GM23338 (cell line): ENCODE data around the gene FBXW7. TPM values are rescaled to one million over a fixed set of nuclear protein-coding genes. Genes with fewer than 3 reads are reported as not detected.

ENCODE experiments used
- ATAC-seq: fragments of 200-7000 bp; cut with Tn5 transposase; 3 replicates; pipeline ENCODE4 v1.9.1; 2020
- DNase-seq: peaks from one replicate; pipeline ENCODE4 v3.0.0-alpha.2; 2015; ENCODE audit warnings: low spot score
- H2AFZ ChIP-seq: fragments of 200-600 bp; sonication (generic); 2 replicates; pipeline ENCODE4 v1.8.0; 2016; ENCODE audit warnings: antibody characterized with exemption, mild to moderate bottlenecking, moderate library complexity
- H3F3A ChIP-seq: fragments of 200-600 bp; sonication (generic); replicated peaks from 2 replicates; pipeline ENCODE4 v1.8.0; 2017; ENCODE audit warnings: antibody characterized with exemption, mixed run types, low read depth
- H3K27ac ChIP-seq: fragments of 200-600 bp; sonication (generic); 2 replicates; pipeline ENCODE4 v1.6.1; 2016; ENCODE audit warnings: low read depth
- H3K27me3 ChIP-seq: fragments of 200-600 bp; sonication (generic); 2 replicates; pipeline ENCODE4 v1.8.0; 2016; ENCODE audit warnings: mild to moderate bottlenecking, mixed run types, moderate library complexity; ENCODE audit not compliant: insufficient read depth
- H3K36me3 ChIP-seq: fragments of 200-600 bp; sonication (generic); 2 replicates; pipeline ENCODE4 v1.8.0; 2016; ENCODE audit warnings: mild to moderate bottlenecking; ENCODE audit not compliant: insufficient read depth
- H3K4me1 ChIP-seq: fragments of 200-600 bp; sonication (generic); 2 replicates; pipeline ENCODE4 v1.8.0; 2016; ENCODE audit warnings: mild to moderate bottlenecking, moderate library complexity; ENCODE audit not compliant: insufficient read depth
- H3K4me2 ChIP-seq: fragments of 200-600 bp; sonication (generic); 2 replicates; pipeline ENCODE4 v1.7.1; 2017; ENCODE audit warnings: mixed run types
- H3K4me3 ChIP-seq: fragments of 200-600 bp; sonication (generic); 2 replicates; pipeline ENCODE4 v1.6.1; 2016; ENCODE audit warnings: mixed run types
- H3K79me2 ChIP-seq: fragments of 200-600 bp; sonication (generic); replicated peaks from 2 replicates; pipeline ENCODE4 v1.8.0; 2017; ENCODE audit warnings: mild to moderate bottlenecking; ENCODE audit not compliant: insufficient read depth
- H3K9me2 ChIP-seq: fragments of 200-600 bp; sonication (generic); 2 replicates; pipeline ENCODE4 v1.8.0; 2017; ENCODE audit not compliant: insufficient read depth
- H4K20me1 ChIP-seq: fragments of 200-600 bp; sonication (generic); replicated peaks from 2 replicates; pipeline ENCODE4 v1.8.0; 2017; ENCODE audit warnings: mild to moderate bottlenecking; ENCODE audit not compliant: insufficient read depth
- H3K27ac Mint-ChIP-seq: 2 replicates; pipeline ENCODE4 v1.8.0; 2020; ENCODE audit warnings: inconsistent platforms, mild to moderate bottlenecking, moderate library complexity, mixed read lengths
- H3K27me3 Mint-ChIP-seq: 3 replicates; pipeline ENCODE4 v1.8.0; 2022; ENCODE audit warnings: low read depth, mild to moderate bottlenecking, moderate library complexity, mixed read lengths, inconsistent platforms; ENCODE audit not compliant: insufficient read depth, poor library complexity
- H3K36me3 Mint-ChIP-seq: 3 replicates; pipeline ENCODE4 v1.8.0; 2021; ENCODE audit warnings: low read depth, mild to moderate bottlenecking, inconsistent platforms, moderate library complexity, mixed read lengths
- H3K4me1 Mint-ChIP-seq: 3 replicates; pipeline ENCODE4 v1.8.0; 2020; ENCODE audit warnings: mild to moderate bottlenecking, inconsistent platforms, mixed read lengths
- H3K4me3 Mint-ChIP-seq: 3 replicates; pipeline ENCODE4 v1.8.0; 2021; ENCODE audit warnings: moderate library complexity, mild to moderate bottlenecking, inconsistent platforms, mixed read lengths
- H3K9me3 Mint-ChIP-seq: 3 replicates; pipeline ENCODE4 v1.8.0; 2020; ENCODE audit warnings: moderate library complexity, mild to moderate bottlenecking, inconsistent platforms, mixed read lengths
- CREB1 ChIP-seq: fragments of 250-450 bp; sonication (Bioruptor Pico); IDR thresholded peaks from 2 replicates; pipeline ENCODE4 v1.5.0; 2020; ENCODE audit warnings: low read depth, mild to moderate bottlenecking, moderate library complexity
- EZH2 ChIP-seq: fragments of 200-600 bp; sonication (generic); IDR thresholded peaks from one replicate; pipeline ENCODE4 v1.8.0; 2017; ENCODE audit warnings: antibody characterized with exemption, mild to moderate bottlenecking, low read depth; ENCODE audit not compliant: unreplicated experiment
- JUNB ChIP-seq: IDR thresholded peaks from one replicate; pipeline ENCODE4 v1.6.1; 2016; ENCODE audit warnings: antibody characterized with exemption; ENCODE audit not compliant: unreplicated experiment
- NANOG ChIP-seq: IDR thresholded peaks from 2 replicates; pipeline ENCODE4 v1.6.1; 2016; ENCODE audit warnings: antibody characterized with exemption, borderline replicate concordance
- POLR2AphosphoS5 ChIP-seq: IDR thresholded peaks from 2 replicates; pipeline ENCODE4 v1.6.1; 2016; ENCODE audit warnings: antibody characterized with exemption, low read depth
- STAT1 ChIP-seq: IDR thresholded peaks from one replicate; pipeline ENCODE4 v1.6.1; 2016; ENCODE audit warnings: antibody characterized with exemption; ENCODE audit not compliant: unreplicated experiment
- ZNF114 ChIP-seq: fragments of 250-450 bp; sonication (Bioruptor Pico); IDR thresholded peaks from 2 replicates; pipeline ENCODE4 v1.5.0; 2020; ENCODE audit warnings: mild to moderate bottlenecking, moderate library complexity
- polyA plus RNA-seq: library from polyadenylated mRNA; unstranded; fragments of >200 nt; fragmentation: Nextera tagmentation; extraction: Ambion mirVana; gene quantifications from 2 replicates; pipeline ENCODE4 v1.2.1, GENCODE V29; 2016
- total RNA-seq: library from RNA; depleted of rRNA; stranded (reverse); fragments of >200 nt; shearing (Covaris generic); gene quantifications from 2 replicates; pipeline ENCODE4 v1.2.3, GENCODE V29; 2014
- TF ChIP-seq, protein P1 (sequence below): fragments of 250-450 bp; sonication (Bioruptor Pico); IDR thresholded peaks from 2 replicates; pipeline ENCODE4 v1.5.0; 2020; ENCODE audit warnings: mild to moderate bottlenecking, moderate library complexity
- TF ChIP-seq, protein P2 (sequence below): IDR thresholded peaks from one replicate; pipeline ENCODE4 v1.6.1; 2018; ENCODE audit warnings: antibody characterized with exemption; ENCODE audit not compliant: unreplicated experiment
- TF ChIP-seq, protein P3 (sequence below): IDR thresholded peaks from 2 replicates; pipeline ENCODE4 v1.6.1; 2016; ENCODE audit warnings: antibody characterized with exemption
- TF ChIP-seq, protein P4 (sequence below), 2 experiments: fragments of 200-600 bp in 1 of 2; sonication (generic) in 1 of 2; conservative IDR thresholded peaks; 2 replicates each; pipeline versions ENCODE4 v1.5.1 to v1.6.1; 2016 to 2017; ENCODE audit warnings: antibody characterized with exemption in 2 of 2, low read depth in 2 of 2, mild to moderate bottlenecking in 2 of 2, moderate library complexity in 1 of 2

FBXW7 gene
- total and polyA plus RNA-seq, 2 experiments from 2014 or later, result 25.8 to 34.7 TPM

DNA sequence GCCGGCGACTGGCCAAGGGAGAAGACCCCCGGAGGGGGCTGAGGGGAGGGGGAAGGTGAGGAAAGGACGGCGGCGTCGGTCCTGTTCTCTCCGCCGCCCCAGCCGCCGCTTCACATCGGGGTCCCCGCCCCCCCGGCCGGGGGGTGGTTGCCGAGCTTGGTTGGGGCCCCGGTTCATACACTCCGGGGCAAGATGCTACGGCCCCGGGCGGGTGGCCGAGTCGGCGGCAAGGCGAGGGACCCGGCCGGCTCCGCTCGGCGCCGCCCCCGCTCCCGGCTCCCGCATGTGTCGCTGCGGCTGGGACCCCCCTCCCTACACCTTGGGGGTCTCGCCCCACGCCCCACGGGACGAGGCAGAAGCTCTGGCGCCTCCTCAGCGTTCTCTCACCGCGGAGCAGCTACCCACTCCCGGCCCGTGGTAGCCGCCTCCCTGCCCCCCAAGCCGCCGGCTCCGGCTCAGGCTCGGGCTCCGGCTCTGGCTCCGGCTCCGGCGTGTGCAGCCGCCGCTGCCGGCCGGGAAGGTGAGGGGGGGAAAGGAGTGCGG is 461 bp downstream of the FBXW7 start:
- Histone ChIP-seq H3K36me3 (no peaks in the 10 kb centered on the region; the same call in none of the 2 replicates), H3K4me2 (peak overlapping the region; percentile 96), H3K79me2 (peaks cover 79% of the 10 kb centered on the region), H3K4me3 (peak overlapping the region; percentile 93), H3K27ac (0 out of 2 replicates have a peak overlapping the region, but pooled peaks have one; percentile 18), H3K27me3 (peaks cover 7% of the 10 kb centered on the region; the same call in 1 of the 2 replicates), H2AFZ (no peak overlapping the region), H4K20me1 (peaks cover 34% of the 10 kb centered on the region), H3K9me2 (no peaks in the 10 kb centered on the region), H3F3A (no peaks in the 10 kb centered on the region), H3K4me1 (peaks cover 5% of the 10 kb centered on the region)
- peaks cover 28% of the 10 kb centered on the region for H3K4me1 Mint-ChIP-seq
- peak; percentile 39 for DNase-seq
- no peak overlapping the region for H3K27ac Mint-ChIP-seq
- peaks cover 12% of the 10 kb centered on the region; the same call in 2 of the 3 replicates for H3K9me3 Mint-ChIP-seq
- peaks cover 22% of the 10 kb centered on the region for H3K36me3 Mint-ChIP-seq
- H3K4me3 Mint-ChIP-seq, result peak overlapping the region; percentile 98; the same call in 2 of the 3 replicates
- peak; percentile 17 for ATAC-seq
- TF ChIP-seq EZH2 (no peak), POLR2AphosphoS5 (no peak), STAT1 (no peak), ZNF114 (CRISPR knock-in tag) (no peak), NANOG (no peak), JUNB (no peak), CREB1 (CRISPR knock-in tag) (no peak)
- TF ChIP-seq, protein P1, sequence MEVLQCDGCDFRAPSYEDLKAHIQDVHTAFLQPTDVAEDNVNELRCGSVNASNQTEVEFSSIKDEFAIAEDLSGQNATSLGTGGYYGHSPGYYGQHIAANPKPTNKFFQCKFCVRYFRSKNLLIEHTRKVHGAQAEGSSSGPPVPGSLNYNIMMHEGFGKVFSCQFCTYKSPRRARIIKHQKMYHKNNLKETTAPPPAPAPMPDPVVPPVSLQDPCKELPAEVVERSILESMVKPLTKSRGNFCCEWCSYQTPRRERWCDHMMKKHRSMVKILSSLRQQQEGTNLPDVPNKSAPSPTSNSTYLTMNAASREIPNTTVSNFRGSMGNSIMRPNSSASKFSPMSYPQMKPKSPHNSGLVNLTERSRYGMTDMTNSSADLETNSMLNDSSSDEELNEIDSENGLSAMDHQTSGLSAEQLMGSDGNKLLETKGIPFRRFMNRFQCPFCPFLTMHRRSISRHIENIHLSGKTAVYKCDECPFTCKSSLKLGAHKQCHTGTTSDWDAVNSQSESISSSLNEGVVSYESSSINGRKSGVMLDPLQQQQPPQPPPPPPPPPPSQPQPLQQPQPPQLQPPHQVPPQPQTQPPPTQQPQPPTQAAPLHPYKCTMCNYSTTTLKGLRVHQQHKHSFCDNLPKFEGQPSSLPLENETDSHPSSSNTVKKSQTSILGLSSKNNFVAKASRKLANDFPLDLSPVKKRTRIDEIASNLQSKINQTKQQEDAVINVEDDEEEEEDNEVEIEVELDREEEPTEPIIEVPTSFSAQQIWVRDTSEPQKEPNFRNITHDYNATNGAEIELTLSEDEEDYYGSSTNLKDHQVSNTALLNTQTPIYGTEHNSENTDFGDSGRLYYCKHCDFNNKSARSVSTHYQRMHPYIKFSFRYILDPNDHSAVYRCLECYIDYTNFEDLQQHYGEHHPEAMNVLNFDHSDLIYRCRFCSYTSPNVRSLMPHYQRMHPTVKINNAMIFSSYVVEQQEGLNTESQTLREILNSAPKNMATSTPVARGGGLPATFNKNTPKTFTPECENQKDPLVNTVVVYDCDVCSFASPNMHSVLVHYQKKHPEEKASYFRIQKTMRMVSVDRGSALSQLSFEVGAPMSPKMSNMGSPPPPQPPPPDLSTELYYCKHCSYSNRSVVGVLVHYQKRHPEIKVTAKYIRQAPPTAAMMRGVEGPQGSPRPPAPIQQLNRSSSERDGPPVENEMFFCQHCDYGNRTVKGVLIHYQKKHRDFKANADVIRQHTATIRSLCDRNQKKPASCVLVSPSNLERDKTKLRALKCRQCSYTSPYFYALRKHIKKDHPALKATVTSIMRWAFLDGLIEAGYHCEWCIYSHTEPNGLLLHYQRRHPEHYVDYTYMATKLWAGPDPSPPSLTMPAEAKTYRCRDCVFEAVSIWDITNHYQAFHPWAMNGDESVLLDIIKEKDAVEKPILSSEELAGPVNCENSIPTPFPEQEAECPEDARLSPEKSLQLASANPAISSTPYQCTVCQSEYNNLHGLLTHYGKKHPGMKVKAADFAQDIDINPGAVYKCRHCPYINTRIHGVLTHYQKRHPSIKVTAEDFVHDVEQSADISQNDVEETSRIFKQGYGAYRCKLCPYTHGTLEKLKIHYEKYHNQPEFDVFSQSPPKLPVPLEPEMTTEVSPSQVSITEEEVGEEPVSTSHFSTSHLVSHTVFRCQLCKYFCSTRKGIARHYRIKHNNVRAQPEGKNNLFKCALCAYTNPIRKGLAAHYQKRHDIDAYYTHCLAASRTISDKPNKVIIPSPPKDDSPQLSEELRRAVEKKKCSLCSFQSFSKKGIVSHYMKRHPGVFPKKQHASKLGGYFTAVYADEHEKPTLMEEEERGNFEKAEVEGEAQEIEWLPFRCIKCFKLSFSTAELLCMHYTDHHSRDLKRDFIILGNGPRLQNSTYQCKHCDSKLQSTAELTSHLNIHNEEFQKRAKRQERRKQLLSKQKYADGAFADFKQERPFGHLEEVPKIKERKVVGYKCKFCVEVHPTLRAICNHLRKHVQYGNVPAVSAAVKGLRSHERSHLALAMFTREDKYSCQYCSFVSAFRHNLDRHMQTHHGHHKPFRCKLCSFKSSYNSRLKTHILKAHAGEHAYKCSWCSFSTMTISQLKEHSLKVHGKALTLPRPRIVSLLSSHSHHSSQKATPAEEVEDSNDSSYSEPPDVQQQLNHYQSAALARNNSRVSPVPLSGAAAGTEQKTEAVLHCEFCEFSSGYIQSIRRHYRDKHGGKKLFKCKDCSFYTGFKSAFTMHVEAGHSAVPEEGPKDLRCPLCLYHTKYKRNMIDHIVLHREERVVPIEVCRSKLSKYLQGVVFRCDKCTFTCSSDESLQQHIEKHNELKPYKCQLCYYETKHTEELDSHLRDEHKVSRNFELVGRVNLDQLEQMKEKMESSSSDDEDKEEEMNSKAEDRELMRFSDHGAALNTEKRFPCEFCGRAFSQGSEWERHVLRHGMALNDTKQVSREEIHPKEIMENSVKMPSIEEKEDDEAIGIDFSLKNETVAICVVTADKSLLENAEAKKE (CRISPR knock-in tag), result no peak
- TF ChIP-seq, protein P2, sequence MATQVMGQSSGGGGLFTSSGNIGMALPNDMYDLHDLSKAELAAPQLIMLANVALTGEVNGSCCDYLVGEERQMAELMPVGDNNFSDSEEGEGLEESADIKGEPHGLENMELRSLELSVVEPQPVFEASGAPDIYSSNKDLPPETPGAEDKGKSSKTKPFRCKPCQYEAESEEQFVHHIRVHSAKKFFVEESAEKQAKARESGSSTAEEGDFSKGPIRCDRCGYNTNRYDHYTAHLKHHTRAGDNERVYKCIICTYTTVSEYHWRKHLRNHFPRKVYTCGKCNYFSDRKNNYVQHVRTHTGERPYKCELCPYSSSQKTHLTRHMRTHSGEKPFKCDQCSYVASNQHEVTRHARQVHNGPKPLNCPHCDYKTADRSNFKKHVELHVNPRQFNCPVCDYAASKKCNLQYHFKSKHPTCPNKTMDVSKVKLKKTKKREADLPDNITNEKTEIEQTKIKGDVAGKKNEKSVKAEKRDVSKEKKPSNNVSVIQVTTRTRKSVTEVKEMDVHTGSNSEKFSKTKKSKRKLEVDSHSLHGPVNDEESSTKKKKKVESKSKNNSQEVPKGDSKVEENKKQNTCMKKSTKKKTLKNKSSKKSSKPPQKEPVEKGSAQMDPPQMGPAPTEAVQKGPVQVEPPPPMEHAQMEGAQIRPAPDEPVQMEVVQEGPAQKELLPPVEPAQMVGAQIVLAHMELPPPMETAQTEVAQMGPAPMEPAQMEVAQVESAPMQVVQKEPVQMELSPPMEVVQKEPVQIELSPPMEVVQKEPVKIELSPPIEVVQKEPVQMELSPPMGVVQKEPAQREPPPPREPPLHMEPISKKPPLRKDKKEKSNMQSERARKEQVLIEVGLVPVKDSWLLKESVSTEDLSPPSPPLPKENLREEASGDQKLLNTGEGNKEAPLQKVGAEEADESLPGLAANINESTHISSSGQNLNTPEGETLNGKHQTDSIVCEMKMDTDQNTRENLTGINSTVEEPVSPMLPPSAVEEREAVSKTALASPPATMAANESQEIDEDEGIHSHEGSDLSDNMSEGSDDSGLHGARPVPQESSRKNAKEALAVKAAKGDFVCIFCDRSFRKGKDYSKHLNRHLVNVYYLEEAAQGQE, result no peak
- TF ChIP-seq, protein P3, sequence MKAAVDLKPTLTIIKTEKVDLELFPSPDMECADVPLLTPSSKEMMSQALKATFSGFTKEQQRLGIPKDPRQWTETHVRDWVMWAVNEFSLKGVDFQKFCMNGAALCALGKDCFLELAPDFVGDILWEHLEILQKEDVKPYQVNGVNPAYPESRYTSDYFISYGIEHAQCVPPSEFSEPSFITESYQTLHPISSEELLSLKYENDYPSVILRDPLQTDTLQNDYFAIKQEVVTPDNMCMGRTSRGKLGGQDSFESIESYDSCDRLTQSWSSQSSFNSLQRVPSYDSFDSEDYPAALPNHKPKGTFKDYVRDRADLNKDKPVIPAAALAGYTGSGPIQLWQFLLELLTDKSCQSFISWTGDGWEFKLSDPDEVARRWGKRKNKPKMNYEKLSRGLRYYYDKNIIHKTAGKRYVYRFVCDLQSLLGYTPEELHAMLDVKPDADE, result no peak
- TF ChIP-seq, protein P4, sequence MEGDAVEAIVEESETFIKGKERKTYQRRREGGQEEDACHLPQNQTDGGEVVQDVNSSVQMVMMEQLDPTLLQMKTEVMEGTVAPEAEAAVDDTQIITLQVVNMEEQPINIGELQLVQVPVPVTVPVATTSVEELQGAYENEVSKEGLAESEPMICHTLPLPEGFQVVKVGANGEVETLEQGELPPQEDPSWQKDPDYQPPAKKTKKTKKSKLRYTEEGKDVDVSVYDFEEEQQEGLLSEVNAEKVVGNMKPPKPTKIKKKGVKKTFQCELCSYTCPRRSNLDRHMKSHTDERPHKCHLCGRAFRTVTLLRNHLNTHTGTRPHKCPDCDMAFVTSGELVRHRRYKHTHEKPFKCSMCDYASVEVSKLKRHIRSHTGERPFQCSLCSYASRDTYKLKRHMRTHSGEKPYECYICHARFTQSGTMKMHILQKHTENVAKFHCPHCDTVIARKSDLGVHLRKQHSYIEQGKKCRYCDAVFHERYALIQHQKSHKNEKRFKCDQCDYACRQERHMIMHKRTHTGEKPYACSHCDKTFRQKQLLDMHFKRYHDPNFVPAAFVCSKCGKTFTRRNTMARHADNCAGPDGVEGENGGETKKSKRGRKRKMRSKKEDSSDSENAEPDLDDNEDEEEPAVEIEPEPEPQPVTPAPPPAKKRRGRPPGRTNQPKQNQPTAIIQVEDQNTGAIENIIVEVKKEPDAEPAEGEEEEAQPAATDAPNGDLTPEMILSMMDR (conservative IDR thresholded peaks at IDR 0.05; ENCODE audit: low read depth in 2 of 2), result no peak
- peaks cover 12% of the 10 kb centered on the region for H3K27me3 Mint-ChIP-seq
